Erythroblast (primary cell): Measurements from ENCODE around the gene KRTAP10-3.

Experiments used
- GATA1 ChIP-seq: IDR thresholded peaks from 2 replicates; pipeline ENCODE4 v1.6.1; 2011; ENCODE audit warnings: low read depth, mild to moderate bottlenecking, control low read depth, low read length, moderate library complexity
- POLR2A ChIP-seq: IDR thresholded peaks from 2 replicates; pipeline ENCODE4 v1.6.1; 2011; ENCODE audit warnings: mild to moderate bottlenecking, low read length

DNA sequence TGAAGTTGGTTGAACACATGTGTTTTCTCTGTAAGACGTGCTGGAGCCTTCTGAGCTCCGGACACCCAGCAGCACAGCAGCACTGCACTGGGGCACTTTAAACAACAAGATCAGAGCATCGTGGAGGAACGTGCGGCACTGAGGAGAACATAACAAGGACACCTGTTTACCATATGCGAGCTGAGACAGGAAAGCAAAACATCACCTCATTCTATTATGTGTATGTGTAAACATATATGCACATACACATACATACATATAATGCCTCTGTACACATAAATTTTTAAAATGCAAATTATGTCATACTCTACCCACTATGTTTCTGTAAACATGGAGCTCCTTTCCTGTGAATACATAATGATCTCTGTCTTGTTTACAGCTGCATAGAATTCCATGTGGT lies 36.9 kb upstream of the KRTAP10-3 start:
- no peak for TF ChIP-seq POLR2A
- no peak for TF ChIP-seq GATA1
